HCT116 (cell line): Measurements from ENCODE around the gene HDAC5. TPM values are rescaled to one million over a fixed set of nuclear protein-coding genes. Genes with fewer than 3 reads are reported as not detected.

ENCODE experiments used
- ATAC-seq: fragments of 200-7000 bp; cut with Tn5 transposase; 2 replicates; pipeline ENCODE4 v1.9.1; 2020; ENCODE audit warnings: mild to moderate bottlenecking, moderate library complexity
- BruUV-seq: library from RNA; stranded (reverse); fragments of 400-500 nt; replicated peaks from 2 replicates; lab custom pipeline; 2021; lab: Mats Ljungman, UMichigan
- CTCF ChIA-PET: fragments of 300-600 bp; sonication (Branson Sonifier 250); formaldehyde crosslinking; loops from one replicate; lab custom pipeline; 2021; ENCODE audit warnings: antibody characterized with exemption; lab: Charles Lee
- POLR2A ChIA-PET: fragments of 300-600, 350-600 bp; sonication (Branson Sonifier 250); formaldehyde crosslinking; loops from one replicate; lab custom pipeline; 2021; ENCODE audit warnings: antibody characterized with exemption; lab: Charles Lee
- RAD21 ChIA-PET, 2 experiments: fragments of 300-600 bp; sonication (Branson Sonifier 250); formaldehyde crosslinking; loops; one replicate each; lab custom pipeline; 2023; ENCODE audit warnings: low total read pairs in 2 of 2; ENCODE audit not compliant: uncharacterized antibody in 2 of 2, unreplicated experiment in 2 of 2, low non-redundant PET in 1 of 2; lab: Charles Lee
- DNase-seq: peaks from one replicate; pipeline ENCODE4 v3.0.0-alpha.2; 2010; ENCODE audit warnings: low read depth, low spot score
- H2AFZ ChIP-seq: fragments of 200-600 bp; shearing (Covaris generic), sonication (generic); 2 replicates; pipeline ENCODE4 v1.6.1; 2017; ENCODE audit warnings: low read depth, mixed run types, mixed read lengths, antibody characterized with exemption, low read length; ENCODE audit not compliant: poor library complexity, severe bottlenecking
- H3K27ac ChIP-seq: 2 replicates; pipeline ENCODE4 v1.5.1; 2012; ENCODE audit warnings: low read depth, low read length
- H3K27me3 ChIP-seq: fragments of 200-600 bp; sonication (generic); 2 replicates; pipeline ENCODE4 v1.6.1; 2016; ENCODE audit warnings: mixed run types, low read length, mixed read lengths; ENCODE audit not compliant: insufficient read depth
- H3K36me3 ChIP-seq, 2 experiments: fragments of 200-500 bp in 1 of 2; fragments of 200-600 bp in 1 of 2; sonication (Bioruptor generic) in 1 of 2; sonication (generic) in 1 of 2; 2 replicates each; pipeline versions ENCODE4 v1.5.1 to v1.6.1; 2014 to 2016; ENCODE audit warnings: low read length in 2 of 2, inconsistent platforms in 1 of 2, mixed read lengths in 1 of 2, mixed run types in 1 of 2; ENCODE audit not compliant: insufficient read depth in 2 of 2, control insufficient read depth in 1 of 2
- H3K4me1 ChIP-seq, 2 experiments: fragments of 200-600 bp in 1 of 2; sonication (generic) in 1 of 2; 2 replicates each; pipeline versions ENCODE4 v1.5.1 to v1.6.1; 2012 to 2017; ENCODE audit warnings: low read length in 2 of 2, inconsistent platforms in 1 of 2, mild to moderate bottlenecking in 1 of 2, mixed read lengths in 1 of 2, mixed run types in 1 of 2, moderate library complexity in 1 of 2; ENCODE audit not compliant: insufficient read depth in 2 of 2, control insufficient read depth in 1 of 2
- H3K4me2 ChIP-seq: fragments of 200-600 bp; sonication (generic); 2 replicates; pipeline ENCODE4 v1.6.1; 2017; ENCODE audit warnings: mixed run types, low read length, mixed read lengths
- H3K4me3 ChIP-seq, 2 experiments: fragments of 200-600 bp in 1 of 2; sonication (generic) in 1 of 2; replicated peaks in 1 of 2; 2 replicates each; pipeline ENCODE4 v1.5.1; 2011 to 2016; ENCODE audit warnings: low read length in 2 of 2, control low read depth in 1 of 2, low read depth in 1 of 2, mild to moderate bottlenecking in 1 of 2, mixed read lengths in 1 of 2, mixed run types in 1 of 2
- H3K79me2 ChIP-seq: fragments of 200-600 bp; sonication (generic); 2 replicates; pipeline ENCODE4 v1.6.1; 2017; ENCODE audit warnings: mild to moderate bottlenecking, mixed run types, low read length, moderate library complexity, mixed read lengths; ENCODE audit not compliant: insufficient read depth
- H3K9ac ChIP-seq: fragments of 200-600 bp; sonication (generic); 2 replicates; pipeline ENCODE4 v1.6.1; 2016; ENCODE audit warnings: low read length, mixed read lengths
- H3K9me2 ChIP-seq: fragments of 200-600 bp; sonication (generic), shearing (Covaris generic); 2 replicates; pipeline ENCODE4 v1.6.1; 2017; ENCODE audit warnings: mixed run types, mild to moderate bottlenecking, moderate library complexity; ENCODE audit not compliant: insufficient read depth
- H3K9me3 ChIP-seq, 2 experiments: fragments of 200-500 bp in 1 of 2; fragments of 200-600 bp in 1 of 2; sonication (Bioruptor generic) in 1 of 2; sonication (generic) in 1 of 2; 2 replicates each; pipeline ENCODE4 v1.6.1; 2014 to 2017; ENCODE audit warnings: low read length in 2 of 2, mixed read lengths in 2 of 2, inconsistent platforms in 1 of 2, low read depth in 1 of 2, mild to moderate bottlenecking in 1 of 2, mixed run types in 1 of 2, moderate library complexity in 1 of 2; ENCODE audit not compliant: control insufficient read depth in 1 of 2, insufficient read depth in 1 of 2
- H4K20me1 ChIP-seq: fragments of 200-600 bp; sonication (generic), shearing (Covaris generic); 2 replicates; pipeline ENCODE4 v1.6.1; 2017; ENCODE audit warnings: mixed run types, mild to moderate bottlenecking, moderate library complexity; ENCODE audit not compliant: insufficient read depth
- CBX3 ChIP-seq: IDR thresholded peaks from 2 replicates; pipeline ENCODE4 v1.6.1; 2012; ENCODE audit warnings: low read depth
- CEBPB ChIP-seq: IDR thresholded peaks from 2 replicates; pipeline ENCODE4 v1.6.1; 2012; ENCODE audit warnings: low read depth
- ELF1 ChIP-seq: IDR thresholded peaks from 2 replicates; pipeline ENCODE4 v1.6.1; 2012; ENCODE audit warnings: low read depth, borderline replicate concordance
- FOSL1 ChIP-seq: IDR thresholded peaks from 2 replicates; pipeline ENCODE4 v1.6.1; 2012; ENCODE audit warnings: low read depth
- JUND ChIP-seq: IDR thresholded peaks from 2 replicates; pipeline ENCODE4 v1.6.1; 2012
- MAX ChIP-seq: IDR thresholded peaks from 2 replicates; pipeline ENCODE4 v1.6.1; 2012
- RAD21 ChIP-seq: IDR thresholded peaks from 2 replicates; pipeline ENCODE4 v1.6.1; 2012; ENCODE audit warnings: low read depth, mild to moderate bottlenecking
- REST ChIP-seq: IDR thresholded peaks from 2 replicates; pipeline ENCODE4 v1.6.1; 2012; ENCODE audit warnings: low read depth
- SRF ChIP-seq: IDR thresholded peaks from 2 replicates; pipeline ENCODE4 v1.6.1; 2012; ENCODE audit warnings: low read depth
- YY1 ChIP-seq: IDR thresholded peaks from 2 replicates; pipeline ENCODE4 v1.6.1; 2011; ENCODE audit warnings: low read length, low read depth, moderate library complexity, mild to moderate bottlenecking; ENCODE audit not compliant: insufficient replicate concordance; ENCODE audit errors: extremely low read depth
- intact Hi-C: fragments of 100-400 bp; cut with micrococcal nuclease; formaldehyde crosslinking; loops from 2 replicates; pipeline ENCODE4 v1.10.0; 2022
- total RNA-seq: library from RNA; stranded (reverse); gene quantifications from one replicate; pipeline ENCODE4 v1.2.1, GENCODE V29; 2021; ENCODE audit not compliant: unreplicated experiment
- TF ChIP-seq, protein P1 (sequence below): IDR thresholded peaks from 2 replicates; pipeline ENCODE4 v1.6.1; 2011; ENCODE audit warnings: mild to moderate bottlenecking, low read length, moderate library complexity; ENCODE audit not compliant: insufficient replicate concordance; ENCODE audit errors: extremely low read depth

The HDAC5 gene
- total RNA-seq, 1 experiment from 2014 or later = 32.9 TPM

GRCh38 chr17:44130693-44131349 lies 7.4 kb upstream of the HDAC5 start:
- CTCF ChIA-PET = no interaction called here
- peak overlapping the region; percentile 5 for H2AFZ ChIP-seq

More at GRCh38 chr17:44130693-44131349, 7.4 kb upstream of the HDAC5 start:
- ChIA-PET RAD21 (no interaction called here), POLR2A (no interaction called here)
- Histone ChIP-seq H3K27me3 (no peaks in the 10 kb centered on the region), H3K4me3 (no peak overlapping the region), H3K27ac (no peak overlapping the region), H3K4me1 (peaks cover 3 to 7% of the 10 kb centered on the region in 2 experiments; a peak in 3 of 4 replicates), H3K9ac (no peak overlapping the region), H3K9me2 (no peaks in the 10 kb centered on the region), H4K20me1 (no peaks in the 10 kb centered on the region), H3K9me3 (no peaks in the 10 kb centered on the region), H3K36me3 (no peaks in the 10 kb centered on the region), H3K79me2 (no peaks in the 10 kb centered on the region), H3K4me2 (no peak overlapping the region)
- intact Hi-C loops = no loop called here
- DNase-seq = no peak
- no peak for TF ChIP-seq CEBPB
- TF ChIP-seq ELF1 = no peak
- no peak for TF ChIP-seq YY1
- TF ChIP-seq JUND = no peak
- TF ChIP-seq FOSL1 = no peak
- no peak for TF ChIP-seq SRF
- no peak for TF ChIP-seq CBX3
- TF ChIP-seq, protein P1, sequence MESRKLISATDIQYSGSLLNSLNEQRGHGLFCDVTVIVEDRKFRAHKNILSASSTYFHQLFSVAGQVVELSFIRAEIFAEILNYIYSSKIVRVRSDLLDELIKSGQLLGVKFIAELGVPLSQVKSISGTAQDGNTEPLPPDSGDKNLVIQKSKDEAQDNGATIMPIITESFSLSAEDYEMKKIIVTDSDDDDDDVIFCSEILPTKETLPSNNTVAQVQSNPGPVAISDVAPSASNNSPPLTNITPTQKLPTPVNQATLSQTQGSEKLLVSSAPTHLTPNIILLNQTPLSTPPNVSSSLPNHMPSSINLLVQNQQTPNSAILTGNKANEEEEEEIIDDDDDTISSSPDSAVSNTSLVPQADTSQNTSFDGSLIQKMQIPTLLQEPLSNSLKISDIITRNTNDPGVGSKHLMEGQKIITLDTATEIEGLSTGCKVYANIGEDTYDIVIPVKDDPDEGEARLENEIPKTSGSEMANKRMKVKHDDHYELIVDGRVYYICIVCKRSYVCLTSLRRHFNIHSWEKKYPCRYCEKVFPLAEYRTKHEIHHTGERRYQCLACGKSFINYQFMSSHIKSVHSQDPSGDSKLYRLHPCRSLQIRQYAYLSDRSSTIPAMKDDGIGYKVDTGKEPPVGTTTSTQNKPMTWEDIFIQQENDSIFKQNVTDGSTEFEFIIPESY = no peak
- TF ChIP-seq REST = no peak
- TF ChIP-seq RAD21 = no peak
- no peak for TF ChIP-seq MAX
- BruUV-seq = no TSS peak
- no peak for ATAC-seq
